ENCODE results near the gene PARP16. TPM values are rescaled to one million over a fixed set of nuclear protein-coding genes. Genes with fewer than 3 reads are reported as not detected.
A peak's percentile ranks its signal among the peaks of the same experiment; 100 is the strongest.

PARP16 gene
- total and polyA plus RNA-seq, 2 experiments from 2014 or later: 3.6 to 4.1 TPM

GRCh38 chr15:65311760-65312159, 25.1 kb upstream of the PARP16 start:
- DNase-seq (ENCODE audit: low spot score) (no peak), ATAC-seq (no peak)
- Histone ChIP-seq H3K27ac (ENCODE audit: low read depth) (no peak overlapping the region), H3K27me3 (ENCODE audit: insufficient read depth) (no peaks in the 10 kb centered on the region), H3K4me1 (ENCODE audit: insufficient read depth) (peaks cover 13% of the 10 kb centered on the region), H3K36me3 (ENCODE audit: insufficient read depth) (no peaks in the 10 kb centered on the region), H3K79me2 (replicated peaks; ENCODE audit: insufficient read depth) (no peaks in the 10 kb centered on the region), H3K4me2 (no peak overlapping the region), H2AFZ (peak overlapping the region; percentile 54; the same call in 1 of the 2 replicates), H4K20me1 (replicated peaks; ENCODE audit: insufficient read depth) (no peaks in the 10 kb centered on the region), H3K9me2 (ENCODE audit: insufficient read depth) (no peaks in the 10 kb centered on the region), H3F3A (replicated peaks; ENCODE audit: low read depth) (no peaks in the 10 kb centered on the region), H3K4me3 (no peak overlapping the region)
- no peaks in the 10 kb centered on the region for H3K36me3 Mint-ChIP-seq (ENCODE audit: low read depth)
- peaks cover 19% of the 10 kb centered on the region for H3K4me1 Mint-ChIP-seq
- no peak overlapping the region for H3K27ac Mint-ChIP-seq
- no peak for TF ChIP-seq STAT1 (IDR thresholded peaks at IDR 0.05; ENCODE audit: unreplicated experiment)
- TF ChIP-seq POLR2AphosphoS5 (IDR thresholded peaks at IDR 0.05; ENCODE audit: low read depth): no peak
- no peak for TF ChIP-seq JUNB (IDR thresholded peaks at IDR 0.05; ENCODE audit: unreplicated experiment)
- no peak for TF ChIP-seq ZNF114 (CRISPR knock-in tag; IDR thresholded peaks at IDR 0.05)
- no peak for TF ChIP-seq CTCF (conservative IDR thresholded peaks at IDR 0.05; ENCODE audit: low read depth in 2 of 2)
- TF ChIP-seq CREB1 (CRISPR knock-in tag; IDR thresholded peaks at IDR 0.05; ENCODE audit: low read depth): no peak
- TF ChIP-seq EZH2phosphoT487 (IDR thresholded peaks at IDR 0.05; ENCODE audit: unreplicated experiment): no peak
- no peak for TF ChIP-seq EZH2 (IDR thresholded peaks at IDR 0.05; ENCODE audit: low read depth, unreplicated experiment)
- no peak for TF ChIP-seq ZNF462 (CRISPR knock-in tag; IDR thresholded peaks at IDR 0.05)
- TF ChIP-seq ETS1 (IDR thresholded peaks at IDR 0.05): no peak
- TF ChIP-seq REST (IDR thresholded peaks at IDR 0.05; ENCODE audit: unreplicated experiment): no peak
- no peak for TF ChIP-seq ZNF331 (CRISPR knock-in tag; IDR thresholded peaks at IDR 0.05; ENCODE audit: low read depth)
- TF ChIP-seq NANOG (IDR thresholded peaks at IDR 0.05; ENCODE audit: borderline replicate concordance): no peak
- no peak overlapping the region for H3K4me3 Mint-ChIP-seq
- H3K9me3 Mint-ChIP-seq: no peaks in the 10 kb centered on the region
- H3K27me3 Mint-ChIP-seq (ENCODE audit: insufficient read depth, low read depth, poor library complexity): peaks cover 8% of the 10 kb centered on the region
